Measurements from ENCODE around the gene KEAP1. TPM values are rescaled to one million over a fixed set of nuclear protein-coding genes. Genes with fewer than 3 reads are reported as not detected.

KEAP1 gene
- total RNA-seq, 2 experiments from 2014 or later = 68.9 to 93.5 TPM

DNA sequence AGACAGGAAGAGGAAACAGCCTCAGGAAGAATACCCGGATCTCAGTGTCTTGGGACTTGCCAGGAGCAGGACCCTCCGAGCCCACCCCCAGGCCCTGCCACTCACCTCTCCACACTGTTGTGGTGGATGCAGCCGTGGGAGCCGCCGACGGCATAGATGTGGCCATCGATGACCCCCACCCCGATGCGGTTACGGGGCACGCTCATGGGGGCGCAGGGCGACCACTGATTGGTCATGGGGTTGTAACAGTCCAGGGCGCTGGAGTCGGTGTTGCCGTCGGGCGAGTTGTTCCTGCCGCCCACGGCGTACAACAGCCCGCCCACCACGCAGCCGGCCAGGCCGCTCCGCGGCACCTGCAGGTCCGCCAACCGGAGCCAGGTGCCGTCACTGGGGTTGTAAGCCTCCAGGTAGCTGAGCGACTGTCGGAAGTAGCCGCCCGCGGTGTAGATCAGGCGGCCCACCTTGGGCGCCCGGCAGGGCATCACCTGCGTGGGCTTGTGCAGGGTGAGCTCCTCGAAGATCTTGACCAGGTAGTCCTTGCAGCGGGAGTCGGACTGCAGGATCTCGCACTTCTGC lies 11.6 kb downstream of the KEAP1 start:
- no peaks in the 10 kb centered on the region for H3K9me2 ChIP-seq (ENCODE audit: insufficient read depth, low read length)
- ChIA-PET POLR2A (no interaction called here), CTCF (ENCODE audit: unreplicated experiment) (no interaction called here)
- no peaks in the 10 kb centered on the region for H3K4me1 ChIP-seq (ENCODE audit: insufficient read depth, low read length, poor library complexity, severe bottlenecking)
- intact Hi-C loops (cut with micrococcal nuclease; ENCODE audit: unreplicated experiment) = no loop called here
- BruUV-seq (replicated peaks) = no TSS peak
- H3K4me2 ChIP-seq (ENCODE audit: low read length) = no peak overlapping the region
- no peaks in the 10 kb centered on the region for H3K9me3 ChIP-seq (ENCODE audit: low read length)
- H2AFZ ChIP-seq (ENCODE audit: low read length) = no peak overlapping the region
- H3K27ac ChIP-seq (ENCODE audit: low read depth, low read length, poor library complexity, severe bottlenecking) = no peak overlapping the region
- no peak for TF ChIP-seq EZH2phosphoT487 (IDR thresholded peaks at IDR 0.05; ENCODE audit: borderline replicate concordance, low read depth, low read length)
- TF ChIP-seq, protein P1, sequence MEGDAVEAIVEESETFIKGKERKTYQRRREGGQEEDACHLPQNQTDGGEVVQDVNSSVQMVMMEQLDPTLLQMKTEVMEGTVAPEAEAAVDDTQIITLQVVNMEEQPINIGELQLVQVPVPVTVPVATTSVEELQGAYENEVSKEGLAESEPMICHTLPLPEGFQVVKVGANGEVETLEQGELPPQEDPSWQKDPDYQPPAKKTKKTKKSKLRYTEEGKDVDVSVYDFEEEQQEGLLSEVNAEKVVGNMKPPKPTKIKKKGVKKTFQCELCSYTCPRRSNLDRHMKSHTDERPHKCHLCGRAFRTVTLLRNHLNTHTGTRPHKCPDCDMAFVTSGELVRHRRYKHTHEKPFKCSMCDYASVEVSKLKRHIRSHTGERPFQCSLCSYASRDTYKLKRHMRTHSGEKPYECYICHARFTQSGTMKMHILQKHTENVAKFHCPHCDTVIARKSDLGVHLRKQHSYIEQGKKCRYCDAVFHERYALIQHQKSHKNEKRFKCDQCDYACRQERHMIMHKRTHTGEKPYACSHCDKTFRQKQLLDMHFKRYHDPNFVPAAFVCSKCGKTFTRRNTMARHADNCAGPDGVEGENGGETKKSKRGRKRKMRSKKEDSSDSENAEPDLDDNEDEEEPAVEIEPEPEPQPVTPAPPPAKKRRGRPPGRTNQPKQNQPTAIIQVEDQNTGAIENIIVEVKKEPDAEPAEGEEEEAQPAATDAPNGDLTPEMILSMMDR (conservative IDR thresholded peaks at IDR 0.05; ENCODE audit: low read length) = no peak
- peaks cover 15% of the 10 kb centered on the region; the same call in 1 of the 2 replicates for H3K79me2 ChIP-seq (ENCODE audit: insufficient read depth, low read depth, low read length)
- peaks cover 89% of the 10 kb centered on the region for H3K36me3 ChIP-seq (ENCODE audit: insufficient read depth, low read length)
- H3K4me3 ChIP-seq (ENCODE audit: low read depth, low read length, poor library complexity, severe bottlenecking) = no peak overlapping the region
- no peaks in the 10 kb centered on the region for H4K20me1 ChIP-seq (ENCODE audit: insufficient read depth, low read length)
- DNase-seq (ENCODE audit: low spot score) = no peak

DNA sequence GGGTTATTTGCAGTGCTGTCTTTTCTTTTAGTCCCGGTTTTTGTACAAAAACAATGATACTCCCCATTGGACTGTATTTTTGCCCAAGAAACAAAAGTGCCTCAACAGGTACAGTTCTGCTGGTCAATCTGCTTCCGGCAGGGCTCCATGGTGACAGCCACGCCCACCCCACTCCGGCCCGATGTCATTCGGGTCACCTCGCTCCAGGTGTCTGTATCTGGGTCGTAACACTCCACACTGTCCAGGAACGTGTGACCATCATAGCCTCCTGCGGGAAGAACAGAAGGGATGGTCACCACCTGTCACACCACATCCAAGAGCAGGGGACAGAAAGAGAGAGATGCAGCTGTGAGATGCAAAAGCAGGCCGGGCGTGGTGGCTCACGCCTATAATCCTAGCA lies 16.6 kb downstream of the KEAP1 start:
- intact Hi-C loops (cut with micrococcal nuclease; ENCODE audit: unreplicated experiment) = no loop called here
- no peak for DNase-seq (ENCODE audit: low spot score)
- Histone ChIP-seq H3K4me2 (ENCODE audit: low read length) (no peak overlapping the region), H3K9me2 (ENCODE audit: insufficient read depth, low read length) (no peaks in the 10 kb centered on the region), H2AFZ (ENCODE audit: low read length) (no peak overlapping the region), H3K9me3 (ENCODE audit: low read length) (no peaks in the 10 kb centered on the region), H3K4me3 (ENCODE audit: low read depth, low read length, poor library complexity, severe bottlenecking) (no peak overlapping the region), H3K79me2 (ENCODE audit: insufficient read depth, low read depth, low read length) (peaks cover 3% of the 10 kb centered on the region; the same call in 1 of the 2 replicates), H3K36me3 (ENCODE audit: insufficient read depth, low read length) (peaks cover 75% of the 10 kb centered on the region), H4K20me1 (ENCODE audit: insufficient read depth, low read length) (no peaks in the 10 kb centered on the region), H3K27ac (ENCODE audit: low read depth, low read length, poor library complexity, severe bottlenecking) (no peak overlapping the region), H3K4me1 (ENCODE audit: insufficient read depth, low read length, poor library complexity, severe bottlenecking) (no peaks in the 10 kb centered on the region)
- ChIA-PET CTCF (ENCODE audit: unreplicated experiment) (no interaction called here), POLR2A (no interaction called here)
- no TSS peak for BruUV-seq (replicated peaks)
- TF ChIP-seq, protein P1 (conservative IDR thresholded peaks at IDR 0.05; ENCODE audit: low read length) = no peak
- no peak for TF ChIP-seq EZH2phosphoT487 (IDR thresholded peaks at IDR 0.05; ENCODE audit: borderline replicate concordance, low read depth, low read length)

GRCh38 chr19:10478903-10479384 lies 24.2 kb downstream of the KEAP1 start:
- H3K4me3 ChIP-seq (ENCODE audit: low read depth, low read length, poor library complexity, severe bottlenecking) = no peak overlapping the region
- peaks cover 4% of the 10 kb centered on the region; the same call in 1 of the 2 replicates for H3K36me3 ChIP-seq (ENCODE audit: insufficient read depth, low read length)
- H3K27ac ChIP-seq (ENCODE audit: low read depth, low read length, poor library complexity, severe bottlenecking) = no peak overlapping the region
- DNase-seq (ENCODE audit: low spot score) = peak; percentile 41
- no TSS peak for BruUV-seq (replicated peaks)
- H4K20me1 ChIP-seq (ENCODE audit: insufficient read depth, low read length) = no peaks in the 10 kb centered on the region
- ChIA-PET CTCF (ENCODE audit: unreplicated experiment) (interaction anchor here (0.7 kb wide), 1 partner anchor 51 kb away, joined by 4 read pairs; no protein-coding TSS in a partner anchor), POLR2A (no interaction called here)
- no peak overlapping the region for H2AFZ ChIP-seq (ENCODE audit: low read length)
- H3K9me3 ChIP-seq (ENCODE audit: low read length) = no peaks in the 10 kb centered on the region
- H3K79me2 ChIP-seq (ENCODE audit: insufficient read depth, low read depth, low read length) = no peaks in the 10 kb centered on the region
- intact Hi-C loops (cut with micrococcal nuclease; ENCODE audit: unreplicated experiment) = no loop called here
- H3K4me2 ChIP-seq (ENCODE audit: low read length) = no peak overlapping the region
- H3K9me2 ChIP-seq (ENCODE audit: insufficient read depth, low read length) = no peaks in the 10 kb centered on the region
- H3K4me1 ChIP-seq (ENCODE audit: insufficient read depth, low read length, poor library complexity, severe bottlenecking) = no peaks in the 10 kb centered on the region
- no peak for TF ChIP-seq EZH2phosphoT487 (IDR thresholded peaks at IDR 0.05; ENCODE audit: borderline replicate concordance, low read depth, low read length)
- TF ChIP-seq, protein P1 (conservative IDR thresholded peaks at IDR 0.05; ENCODE audit: low read length) = peak; percentile 56
